ENCODE data around the gene GLIPR2. TPM values are rescaled to one million over a fixed set of nuclear protein-coding genes. Genes with fewer than 3 reads are reported as not detected.

Gene GLIPR2
- total and polyA plus RNA-seq, 2 experiments from 2014 or later = 5.1 to 5.7 TPM

- Histone ChIP-seq H3K27ac (ENCODE audit: low read depth) (no peak overlapping the region), H3K4me2 (no peak overlapping the region), H3K4me3 (no peak overlapping the region), H3K27me3 (ENCODE audit: insufficient read depth) (no peaks in the 10 kb centered on the region), H3F3A (replicated peaks; ENCODE audit: low read depth) (peaks cover 2% of the 10 kb centered on the region; the same call in 1 of the 2 replicates), H2AFZ (no peak overlapping the region), H3K9me2 (ENCODE audit: insufficient read depth) (no peaks in the 10 kb centered on the region), H3K79me2 (replicated peaks; ENCODE audit: insufficient read depth) (peaks cover 88% of the 10 kb centered on the region), H4K20me1 (replicated peaks; ENCODE audit: insufficient read depth) (peaks cover 68% of the 10 kb centered on the region), H3K36me3 (ENCODE audit: insufficient read depth) (peaks cover 63% of the 10 kb centered on the region), H3K4me1 (ENCODE audit: insufficient read depth) (no peaks in the 10 kb centered on the region)
- Mint-ChIP-seq H3K27ac (no peak overlapping the region), H3K4me1 (no peaks in the 10 kb centered on the region), H3K9me3 (no peaks in the 10 kb centered on the region), H3K27me3 (ENCODE audit: insufficient read depth, low read depth, poor library complexity) (peaks cover 3% of the 10 kb centered on the region), H3K36me3 (ENCODE audit: low read depth) (peaks cover 93% of the 10 kb centered on the region), H3K4me3 (no peak overlapping the region)
- DNase-seq (ENCODE audit: low spot score) (no peak), ATAC-seq (no peak)
- TF ChIP-seq ZNF114 (CRISPR knock-in tag; IDR thresholded peaks at IDR 0.05) (no peak), REST (IDR thresholded peaks at IDR 0.05; ENCODE audit: unreplicated experiment) (no peak), ETS1 (IDR thresholded peaks at IDR 0.05) (no peak), CTCF (conservative IDR thresholded peaks at IDR 0.05; ENCODE audit: low read depth in 2 of 2) (no peak), CREB1 (CRISPR knock-in tag; IDR thresholded peaks at IDR 0.05; ENCODE audit: low read depth) (no peak), JUNB (IDR thresholded peaks at IDR 0.05; ENCODE audit: unreplicated experiment) (no peak), POLR2AphosphoS5 (IDR thresholded peaks at IDR 0.05; ENCODE audit: low read depth) (no peak), ZNF331 (CRISPR knock-in tag; IDR thresholded peaks at IDR 0.05; ENCODE audit: low read depth) (no peak), EZH2 (IDR thresholded peaks at IDR 0.05; ENCODE audit: low read depth, unreplicated experiment) (no peak), ZNF462 (CRISPR knock-in tag; IDR thresholded peaks at IDR 0.05) (no peak), EZH2phosphoT487 (IDR thresholded peaks at IDR 0.05; ENCODE audit: unreplicated experiment) (no peak), NANOG (IDR thresholded peaks at IDR 0.05; ENCODE audit: borderline replicate concordance) (no peak), STAT1 (IDR thresholded peaks at IDR 0.05; ENCODE audit: unreplicated experiment) (no peak)
Measured at GRCh38 chr9:36208521-36209253, 72.2 kb downstream of the GLIPR2 start.

Measured in GM23338 (cell line).